DOHH2 (cell line): ENCODE measurements around the gene EPB41L2.

Experiments
- H3F3A ChIP-seq: fragments of 200-600 bp; sonication (generic), shearing (Covaris generic); 2 replicates; pipeline ENCODE4 v1.6.0; 2016; ENCODE audit warnings: antibody characterized with exemption, mild to moderate bottlenecking; ENCODE audit not compliant: control insufficient read depth, insufficient read depth
- H3K27ac ChIP-seq: fragments of 200-600 bp; sonication (generic); 2 replicates; pipeline ENCODE4 v1.5.1; 2014; ENCODE audit warnings: low read depth, mild to moderate bottlenecking, low read length, moderate library complexity
- H3K27me3 ChIP-seq: fragments of 200-600 bp; sonication (generic); 2 replicates; pipeline ENCODE4 v1.6.1; 2014; ENCODE audit warnings: mild to moderate bottlenecking, low read length, mixed read lengths; ENCODE audit not compliant: control insufficient read depth
- H3K36me3 ChIP-seq: fragments of 200-600 bp; sonication (generic); 2 replicates; pipeline ENCODE4 v1.6.1; 2014; ENCODE audit warnings: mild to moderate bottlenecking, low read length, moderate library complexity, mixed read lengths; ENCODE audit not compliant: control insufficient read depth
- H3K4me1 ChIP-seq: fragments of 200-600 bp; sonication (generic); 2 replicates; pipeline ENCODE4 v1.6.1; 2014; ENCODE audit warnings: mild to moderate bottlenecking, low read length, mixed read lengths; ENCODE audit not compliant: control insufficient read depth
- H3K4me2 ChIP-seq: fragments of 200-600 bp; sonication (generic); 2 replicates; pipeline ENCODE4 v1.6.0; 2014; ENCODE audit warnings: mild to moderate bottlenecking, low read length, moderate library complexity
- H3K4me3 ChIP-seq: fragments of 200-600 bp; sonication (generic); 2 replicates; pipeline ENCODE4 v1.5.1; 2014; ENCODE audit warnings: mild to moderate bottlenecking, low read length, mixed read lengths
- H3K79me2 ChIP-seq: fragments of 200-600 bp; sonication (generic); 2 replicates; pipeline ENCODE4 v1.6.1; 2014; ENCODE audit warnings: mild to moderate bottlenecking, low read length, mixed read lengths; ENCODE audit not compliant: control insufficient read depth
- H3K9me2 ChIP-seq: fragments of 200-600 bp; sonication (generic); replicated peaks from 2 replicates; pipeline ENCODE4 v1.6.1; 2014; ENCODE audit warnings: mild to moderate bottlenecking, low read length, mixed read lengths; ENCODE audit not compliant: control insufficient read depth
- H3K9me3 ChIP-seq: fragments of 200-600 bp; sonication (generic); 2 replicates; pipeline ENCODE4 v1.6.1; 2014; ENCODE audit warnings: antibody characterized with exemption, low read length, mixed read lengths; ENCODE audit not compliant: control insufficient read depth, insufficient read depth
- H4K20me1 ChIP-seq: fragments of 200-600 bp; sonication (generic); 2 replicates; pipeline ENCODE4 v1.6.0; 2014; ENCODE audit warnings: low read depth, mild to moderate bottlenecking, antibody characterized with exemption, low read length, moderate library complexity; ENCODE audit not compliant: control insufficient read depth, insufficient read depth
- EZH2phosphoT487 ChIP-seq: fragments of 200-600 bp; sonication (generic); IDR thresholded peaks from 2 replicates; pipeline ENCODE4 v1.6.1; 2017; ENCODE audit warnings: borderline replicate concordance, mild to moderate bottlenecking, antibody characterized with exemption, low read length, moderate library complexity, mixed read lengths
- TF ChIP-seq, protein P1 (sequence below): fragments of 200-600 bp; sonication (generic); IDR thresholded peaks from one replicate; pipeline ENCODE4 v1.5.1; 2014; ENCODE audit warnings: antibody characterized with exemption, mild to moderate bottlenecking, low read depth, low read length; ENCODE audit not compliant: poor library complexity, severe bottlenecking

EPB41L2 gene

DNA sequence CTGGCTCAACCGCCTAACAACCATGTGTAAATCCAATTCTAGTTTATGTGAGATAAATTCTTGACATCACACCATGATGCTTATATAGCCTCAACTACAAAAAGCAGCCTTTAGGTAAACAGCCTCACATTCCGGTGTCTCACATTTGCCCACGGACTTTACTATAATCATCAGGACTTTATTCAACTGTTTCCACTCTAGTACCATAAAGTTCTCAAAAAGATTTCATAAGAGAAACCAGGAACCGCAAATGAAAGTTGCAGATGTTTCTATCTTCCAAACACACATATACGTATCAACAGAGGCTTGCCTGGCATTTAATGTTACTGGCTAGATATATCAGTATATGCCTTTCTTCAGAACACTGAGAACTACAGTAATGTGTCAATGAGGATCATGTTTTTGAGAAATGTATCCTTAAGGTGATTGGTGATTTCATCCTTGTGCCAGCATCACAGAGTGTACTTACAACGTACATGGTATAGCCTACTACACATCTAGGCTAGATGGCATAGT lies 80.0 kb downstream of the EPB41L2 start:
- Histone ChIP-seq H3K79me2 (peaks cover 92% of the 10 kb centered on the region), H3K4me2 (peak overlapping the region; percentile 62), H3K9me3 (peaks cover 18% of the 10 kb centered on the region)

DNA sequence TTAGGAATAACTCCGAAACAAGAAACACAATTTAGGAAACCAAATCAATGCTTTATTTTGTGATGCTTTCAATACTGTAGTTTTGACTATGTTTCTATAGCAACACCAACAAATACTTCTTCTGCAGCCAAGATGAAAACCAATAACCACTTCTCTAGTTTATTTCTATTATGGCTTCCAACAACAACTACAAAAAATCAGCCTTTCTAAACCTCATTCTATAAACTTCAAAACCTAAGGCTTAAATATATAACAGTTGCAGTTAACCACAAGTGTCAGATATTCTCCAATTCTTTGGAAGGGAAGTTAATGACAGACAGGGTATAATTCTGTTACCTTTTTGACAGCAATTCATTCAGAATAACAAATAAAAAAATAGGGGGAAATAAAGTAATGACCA lies 80.9 kb downstream of the EPB41L2 start:
- Histone ChIP-seq H3K4me2 (peak overlapping the region; percentile 62), H3K27ac (peak overlapping the region; percentile 6; the same call in 1 of the 2 replicates), H3K4me3 (peak overlapping the region; percentile 54), H3F3A (0 out of 2 replicates have a peak, but pooled peaks cover 3% of the 10 kb centered on the region), H3K36me3 (peaks cover 9% of the 10 kb centered on the region), H3K79me2 (peaks cover 92% of the 10 kb centered on the region), H4K20me1 (no peaks in the 10 kb centered on the region), H3K27me3 (no peaks in the 10 kb centered on the region), H3K9me3 (peaks cover 18% of the 10 kb centered on the region), H3K4me1 (peaks cover 56% of the 10 kb centered on the region), H3K9me2 (no peaks in the 10 kb centered on the region)
- TF ChIP-seq, protein P1, sequence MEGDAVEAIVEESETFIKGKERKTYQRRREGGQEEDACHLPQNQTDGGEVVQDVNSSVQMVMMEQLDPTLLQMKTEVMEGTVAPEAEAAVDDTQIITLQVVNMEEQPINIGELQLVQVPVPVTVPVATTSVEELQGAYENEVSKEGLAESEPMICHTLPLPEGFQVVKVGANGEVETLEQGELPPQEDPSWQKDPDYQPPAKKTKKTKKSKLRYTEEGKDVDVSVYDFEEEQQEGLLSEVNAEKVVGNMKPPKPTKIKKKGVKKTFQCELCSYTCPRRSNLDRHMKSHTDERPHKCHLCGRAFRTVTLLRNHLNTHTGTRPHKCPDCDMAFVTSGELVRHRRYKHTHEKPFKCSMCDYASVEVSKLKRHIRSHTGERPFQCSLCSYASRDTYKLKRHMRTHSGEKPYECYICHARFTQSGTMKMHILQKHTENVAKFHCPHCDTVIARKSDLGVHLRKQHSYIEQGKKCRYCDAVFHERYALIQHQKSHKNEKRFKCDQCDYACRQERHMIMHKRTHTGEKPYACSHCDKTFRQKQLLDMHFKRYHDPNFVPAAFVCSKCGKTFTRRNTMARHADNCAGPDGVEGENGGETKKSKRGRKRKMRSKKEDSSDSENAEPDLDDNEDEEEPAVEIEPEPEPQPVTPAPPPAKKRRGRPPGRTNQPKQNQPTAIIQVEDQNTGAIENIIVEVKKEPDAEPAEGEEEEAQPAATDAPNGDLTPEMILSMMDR: no peak
- TF ChIP-seq EZH2phosphoT487: no peak

More for the DNA sequence above, 80.0 kb downstream of the EPB41L2 start:
- Histone ChIP-seq H3K36me3 (peaks cover 10% of the 10 kb centered on the region), H3K4me3 (peak overlapping the region; percentile 54), H3K9me2 (no peaks in the 10 kb centered on the region), H3K27me3 (no peaks in the 10 kb centered on the region), H3K27ac (0 out of 2 replicates have a peak overlapping the region, but pooled peaks have one; percentile 3), H3F3A (0 out of 2 replicates have a peak, but pooled peaks cover 3% of the 10 kb centered on the region), H3K4me1 (peaks cover 49% of the 10 kb centered on the region), H4K20me1 (no peaks in the 10 kb centered on the region)
- no peak for TF ChIP-seq EZH2phosphoT487
- TF ChIP-seq, protein P1: no peak

- Histone ChIP-seq H3K9me3 (peaks cover 18% of the 10 kb centered on the region), H3K36me3 (peaks cover 6% of the 10 kb centered on the region), H4K20me1 (no peaks in the 10 kb centered on the region), H3K27ac (peak overlapping the region; percentile 57), H3K4me2 (peak overlapping the region; percentile 59), H3K4me1 (peaks cover 60% of the 10 kb centered on the region), H3K9me2 (no peaks in the 10 kb centered on the region), H3F3A (0 out of 2 replicates have a peak, but pooled peaks cover 3% of the 10 kb centered on the region), H3K79me2 (peaks cover 95% of the 10 kb centered on the region), H3K27me3 (no peaks in the 10 kb centered on the region), H3K4me3 (peak overlapping the region; percentile 42)
- TF ChIP-seq, protein P1: no peak
- no peak for TF ChIP-seq EZH2phosphoT487
These were observed 81.6 kb downstream of the EPB41L2 start for GRCh38 chr6:130981409-130981808.
